IMR-90 (cell line): Measurements from ENCODE around the gene RNH1.

Source experiments
- BHLHE40 ChIP-seq: fragments of 150-350 bp; IDR thresholded peaks from 2 replicates; pipeline ENCODE4 v1.6.1; 2016; ENCODE audit warnings: mild to moderate bottlenecking, low read depth, low read length
- CHD1 ChIP-seq: IDR thresholded peaks from 2 replicates; pipeline ENCODE4 v1.6.1; 2012; ENCODE audit warnings: low read depth, low read length, improper control_type of control experiment
- CTCF ChIP-seq: conservative IDR thresholded peaks from 2 replicates; pipeline ENCODE4 v1.5.1; 2012; ENCODE audit warnings: mild to moderate bottlenecking, low read depth, low read length, improper control_type of control experiment
- MAFK ChIP-seq: IDR thresholded peaks from 2 replicates; pipeline ENCODE4 v1.6.1; 2012; ENCODE audit warnings: low read depth, low read length, improper control_type of control experiment
- MAZ ChIP-seq: IDR thresholded peaks from 2 replicates; pipeline ENCODE4 v1.6.1; 2012; ENCODE audit warnings: low read depth, mild to moderate bottlenecking, low read length, improper control_type of control experiment, moderate library complexity, borderline replicate concordance
- MXI1 ChIP-seq: IDR thresholded peaks from 2 replicates; pipeline ENCODE4 v1.6.1; 2012; ENCODE audit warnings: low read depth, mild to moderate bottlenecking, low read length, moderate library complexity, borderline replicate concordance
- POLR2A ChIP-seq: IDR thresholded peaks from 2 replicates; pipeline ENCODE4 v1.6.1; 2012; ENCODE audit warnings: mild to moderate bottlenecking, low read depth, low read length
- RCOR1 ChIP-seq: IDR thresholded peaks from 2 replicates; pipeline ENCODE4 v1.6.1; 2012; ENCODE audit warnings: mild to moderate bottlenecking, low read length, improper control_type of control experiment; ENCODE audit not compliant: insufficient replicate concordance
- USF2 ChIP-seq: fragments of 150-350 bp; IDR thresholded peaks from 2 replicates; pipeline ENCODE4 v1.6.1; 2017; ENCODE audit warnings: mild to moderate bottlenecking, antibody characterized with exemption, low read length, low read depth

GRCh38 chr11:502288-503178 is 4.5 kb downstream of the RNH1 start:
- no peak for TF ChIP-seq CTCF
- no peak for TF ChIP-seq MAZ
- no peak for TF ChIP-seq CHD1
- TF ChIP-seq BHLHE40: no peak
- no peak for TF ChIP-seq RCOR1
- no peak for TF ChIP-seq POLR2A
- TF ChIP-seq USF2: no peak
- no peak for TF ChIP-seq MAFK
- TF ChIP-seq MXI1: no peak
